ENCODE measurements around the gene USP26.
"Not testable (repeated sequence)": the region's sequence is repeated elsewhere in the genome, so short reads cannot be mapped to it uniquely, and the experiment has no call there.

Gene USP26

DNA sequence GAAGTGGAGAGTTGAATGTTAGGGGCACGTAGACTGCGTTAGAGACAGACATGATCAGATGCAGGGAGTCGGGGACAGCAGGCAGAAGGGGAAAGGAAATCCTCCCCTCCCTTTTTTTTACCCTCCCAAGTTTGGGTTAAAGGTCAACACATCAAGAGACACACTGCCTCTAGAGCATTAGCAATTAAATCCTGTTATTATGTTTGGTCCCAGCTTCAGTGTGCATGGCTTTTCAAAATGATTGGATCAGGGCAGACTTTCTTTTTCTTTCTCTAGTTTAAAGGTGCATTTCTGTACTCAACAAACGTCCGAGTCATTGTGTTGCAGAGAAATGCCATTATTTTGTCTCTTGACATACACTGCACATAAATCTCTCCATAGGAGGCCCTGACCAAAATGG, 63.9 kb downstream of the USP26 start:
- DNase-seq (ENCODE audit: low read depth), result no peak

- no peak for DNase-seq (ENCODE audit: low read depth)
Observed at GRCh38 chrX:133018229-133018628, 78.7 kb downstream of the USP26 start.

DNA sequence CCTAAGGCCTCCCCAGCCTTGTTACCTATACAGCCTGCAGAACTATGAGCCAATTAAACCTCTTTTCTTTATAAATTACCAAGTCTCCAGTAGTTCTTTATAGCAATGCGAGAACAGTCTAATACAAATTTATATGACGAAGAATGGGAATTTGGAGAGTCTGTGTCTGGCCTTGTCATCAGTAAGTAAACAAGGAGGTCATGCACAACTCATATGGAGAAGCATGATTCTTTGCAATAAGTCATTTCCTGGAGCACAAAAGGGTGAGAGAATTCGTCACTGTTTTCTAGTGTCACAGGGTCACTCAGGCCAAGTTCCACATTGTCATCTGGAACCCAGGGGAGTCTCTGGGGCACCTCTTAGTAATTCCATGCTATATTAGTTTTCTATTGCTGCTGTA, 89.5 kb downstream of the USP26 start:
- no peak for DNase-seq (ENCODE audit: low read depth)

- DNase-seq (ENCODE audit: low read depth), result no peak
Observed at GRCh38 chrX:133005616-133006015, 91.3 kb downstream of the USP26 start.

DNA sequence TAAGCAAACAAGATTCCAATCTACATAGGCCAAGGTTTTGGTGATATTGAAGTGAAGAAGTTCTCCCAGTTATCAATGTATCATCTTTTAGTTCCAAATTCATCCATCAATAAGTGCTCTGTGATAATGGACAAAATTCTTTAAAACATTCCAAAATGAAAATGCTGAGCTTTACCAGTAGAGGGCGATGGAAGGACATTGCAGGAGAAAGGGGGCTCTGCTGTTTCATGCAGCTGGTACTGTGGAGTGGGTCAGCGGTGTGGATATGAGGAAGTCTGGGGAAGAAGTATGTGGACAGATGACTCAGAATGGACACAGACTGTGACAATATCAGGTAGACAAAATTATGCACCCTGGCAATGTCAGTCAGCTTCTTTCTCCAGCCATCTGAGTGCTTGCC, 91.9 kb downstream of the USP26 start:
- DNase-seq (ENCODE audit: low read depth), result peak; percentile 0

DNA sequence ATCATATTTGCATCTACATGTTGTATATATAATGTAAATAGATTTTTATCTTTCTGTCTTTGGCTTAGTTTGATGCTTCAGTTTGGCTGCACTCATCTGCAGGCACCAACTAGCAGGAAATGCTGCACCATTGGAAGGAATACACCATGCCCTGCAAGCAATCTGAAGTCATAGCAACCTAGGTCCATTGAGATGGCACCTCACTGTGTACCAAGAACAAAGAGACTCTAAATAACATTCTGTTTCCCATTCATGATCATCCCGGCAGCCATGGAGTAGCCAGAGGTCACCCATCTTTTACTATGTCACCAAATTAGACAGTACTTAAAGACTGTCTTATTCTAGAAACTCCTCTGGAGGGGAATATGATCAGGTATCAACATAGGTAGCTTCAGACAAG, 97.7 kb downstream of the USP26 start:
- DNase-seq (ENCODE audit: low read depth), result no peak

DNA sequence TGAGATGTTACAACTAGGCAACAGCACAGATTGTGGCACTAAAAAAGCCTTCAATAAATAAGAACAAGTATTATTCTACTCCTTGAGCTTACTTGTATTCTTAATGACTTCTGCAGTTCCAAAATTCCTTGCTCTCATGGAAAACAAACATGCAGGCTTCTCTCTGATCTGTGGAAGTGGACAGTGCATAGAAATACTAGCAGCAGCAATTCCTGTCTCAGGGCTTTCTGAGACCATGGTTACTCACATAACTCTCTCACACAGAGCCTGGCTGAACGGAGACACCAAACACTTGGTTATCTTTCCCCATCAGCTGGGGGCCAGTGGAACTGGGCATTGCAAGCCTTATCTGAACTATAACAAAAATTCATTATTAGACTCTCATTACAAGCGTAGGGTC, 106.1 kb downstream of the USP26 start:
- DNase-seq (ENCODE audit: low read depth), result no peak

DNA sequence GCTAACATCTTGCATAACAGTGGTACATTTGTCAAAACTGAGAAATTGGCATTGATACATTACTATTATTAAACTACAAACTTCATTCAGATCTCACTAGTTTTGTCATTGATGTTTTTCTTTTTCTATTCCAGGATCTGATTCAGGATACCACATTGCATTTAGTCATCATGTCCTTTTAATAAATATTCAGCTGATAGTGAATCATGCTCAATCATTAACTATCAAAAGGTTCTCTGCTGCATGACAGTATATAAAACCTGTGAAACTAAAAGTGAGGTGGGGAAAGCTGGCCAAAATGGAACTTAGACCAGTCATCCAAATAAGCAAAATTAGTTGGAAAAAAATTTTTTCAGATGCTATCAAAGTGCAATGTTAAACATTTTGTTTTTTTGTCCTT, 110.4 kb downstream of the USP26 start:
- no peak for DNase-seq (ENCODE audit: low read depth)

GRCh38 chrX:132984058-132984650, 112.8 kb downstream of the USP26 start:
- no peak for DNase-seq (ENCODE audit: low read depth)

DNA sequence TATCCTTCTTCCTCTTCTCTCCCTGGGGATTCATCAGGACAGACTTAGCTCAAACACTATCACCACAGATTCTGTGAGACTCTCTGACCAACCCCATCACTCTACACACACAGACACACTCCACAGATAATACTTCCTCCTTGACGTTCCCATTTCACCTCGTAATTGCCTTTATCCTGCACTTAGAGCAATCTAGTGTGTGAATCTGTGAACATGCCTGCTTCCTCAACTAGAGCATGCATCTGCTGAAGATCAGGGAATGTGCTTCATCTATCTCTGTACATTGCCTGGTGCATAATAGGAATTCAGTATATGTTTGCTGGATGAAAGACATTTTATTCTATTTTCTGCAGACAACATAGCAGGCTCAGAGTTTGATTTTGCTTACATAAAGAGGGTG, 113.4 kb downstream of the USP26 start:
- no peak for DNase-seq (ENCODE audit: low read depth)

DNA sequence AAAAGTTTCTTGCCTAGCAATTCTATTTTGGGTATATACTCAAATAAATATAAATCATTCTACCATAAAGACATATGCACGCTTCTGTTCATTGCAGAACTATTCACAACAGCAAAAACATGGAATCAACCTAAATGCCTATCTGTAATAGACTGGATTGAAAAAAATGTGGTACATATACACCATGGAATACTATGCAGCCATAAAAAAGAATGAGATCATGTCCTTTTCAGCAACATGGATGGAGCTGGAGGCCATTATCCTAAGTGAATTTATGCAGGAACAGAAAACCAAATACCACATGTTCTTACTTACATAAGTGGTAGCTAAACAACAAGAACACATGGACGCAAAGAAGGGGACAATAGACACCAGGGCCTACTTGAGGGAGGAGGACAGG, 116.9 kb downstream of the USP26 start:
- DNase-seq (ENCODE audit: low read depth), result not testable (repeated sequence)

Data from EH (cell line).